K562 (cell line): ENCODE data around the gene SLC4A3. TPM values are rescaled to one million over a fixed set of nuclear protein-coding genes. Genes with fewer than 3 reads are reported as not detected.

ENCODE experiments used
- BRCA1 ChIP-seq, 2 experiments: fragments of 450-650 bp in 1 of 2; sonication (generic) in 1 of 2; formaldehyde crosslinking in 1 of 2; IDR thresholded peaks; 2 replicates each; pipeline versions ENCODE4 v1.5.0 to v1.6.1; 2017 to 2020; ENCODE audit warnings: mild to moderate bottlenecking in 1 of 2, missing genetic modification reagents in 1 of 2
- DPF2 ChIP-seq: fragments of 450-650 bp; IDR thresholded peaks from 2 replicates; pipeline ENCODE4 v1.6.1; 2016
- FOS ChIP-seq: IDR thresholded peaks from 3 replicates; pipeline ENCODE4 v1.6.1; 2011; ENCODE audit not compliant: insufficient read length; ENCODE audit errors: extremely low read depth
- GATA2 ChIP-seq: sonication (generic); formaldehyde crosslinking; IDR thresholded peaks from 2 replicates; pipeline ENCODE4 v1.4.0; 2020; ENCODE audit warnings: mild to moderate bottlenecking, missing genetic modification reagents
- MAFG ChIP-seq: fragments of 450-650 bp; conservative IDR thresholded peaks from 2 replicates; pipeline ENCODE4 v1.6.1; 2016; ENCODE audit warnings: missing genetic modification characterization, missing compliant biosample characterization
- NBN ChIP-seq: fragments of 450-650 bp; IDR thresholded peaks from 2 replicates; pipeline ENCODE4 v1.6.1; 2016; ENCODE audit warnings: low read depth, mild to moderate bottlenecking
- PML ChIP-seq: IDR thresholded peaks from 2 replicates; pipeline ENCODE4 v1.6.1; 2012; ENCODE audit warnings: low read length, inconsistent platforms
- RUNX1 ChIP-seq: sonication (generic); IDR thresholded peaks from 2 replicates; pipeline ENCODE4 v1.6.1; 2016; ENCODE audit warnings: antibody characterized with exemption, low read depth
- YBX1 ChIP-seq: fragments of 450-650 bp; IDR thresholded peaks from 2 replicates; pipeline ENCODE4 v1.7.1; 2016; ENCODE audit warnings: mild to moderate bottlenecking
- ZNF512 ChIP-seq: IDR thresholded peaks from 2 replicates; pipeline ENCODE4 v1.6.1; 2016; ENCODE audit warnings: missing genetic modification characterization, missing compliant biosample characterization
- ZNF589 ChIP-seq: fragments of 200-800 bp; sonication (Bioruptor generic); IDR thresholded peaks from 2 replicates; pipeline ENCODE4 v1.6.1; 2016; ENCODE audit warnings: low read depth, missing genetic modification characterization, missing compliant biosample characterization
- polyA plus RNA-seq, 8 experiments: library from polyadenylated mRNA; depleted of rRNA in 4 of 8; stranded (reverse) in 5 of 8; unstranded in 3 of 8; fragments of >200 nt; fragmentation: Nextera tagmentation in 2 of 8; fragmentation: Illumina TruSeq in 1 of 8; extraction: Ambion mirVana in 2 of 8; extraction: Trizol in 1 of 8; gene quantifications; 2 replicates each; pipeline versions ENCODE4 v1.2.1 to v1.2.3, GENCODE V29; 2011 to 2014; ENCODE audit warnings: inconsistent platforms in 1 of 8, missing spikeins in 1 of 8
- total RNA-seq, 7 experiments: library from RNA; depleted of rRNA in 6 of 7; stranded (reverse); fragments of >200 nt in 6 of 7; fragmentation: Illumina TruSeq in 2 of 7; extraction: Trizol in 2 of 7; gene quantifications; 2 replicates each; pipeline versions ENCODE4 v1.2.1 to v1.2.3, GENCODE V29; 2011 to 2021; ENCODE audit warnings: low replicate concordance in 1 of 7
- TF ChIP-seq, protein P1 (sequence below), 2 experiments: fragments of 450-650 bp in 1 of 2; sonication (generic) in 1 of 2; formaldehyde crosslinking in 1 of 2; IDR thresholded peaks; 2 replicates each; pipeline versions ENCODE4 v1.7.1 to v1.9.0; 2016 to 2022; ENCODE audit warnings: inconsistent platforms in 1 of 2, mild to moderate bottlenecking in 1 of 2, missing genetic modification reagents in 1 of 2

Gene SLC4A3
- total and polyA plus RNA-seq, 9 of the 15 experiments (the other 6 are each of a cell fraction or from before 2014, with no cell fraction given) = 0.04 to 0.31 (median 0.16) TPM; not detected in 5

DNA sequence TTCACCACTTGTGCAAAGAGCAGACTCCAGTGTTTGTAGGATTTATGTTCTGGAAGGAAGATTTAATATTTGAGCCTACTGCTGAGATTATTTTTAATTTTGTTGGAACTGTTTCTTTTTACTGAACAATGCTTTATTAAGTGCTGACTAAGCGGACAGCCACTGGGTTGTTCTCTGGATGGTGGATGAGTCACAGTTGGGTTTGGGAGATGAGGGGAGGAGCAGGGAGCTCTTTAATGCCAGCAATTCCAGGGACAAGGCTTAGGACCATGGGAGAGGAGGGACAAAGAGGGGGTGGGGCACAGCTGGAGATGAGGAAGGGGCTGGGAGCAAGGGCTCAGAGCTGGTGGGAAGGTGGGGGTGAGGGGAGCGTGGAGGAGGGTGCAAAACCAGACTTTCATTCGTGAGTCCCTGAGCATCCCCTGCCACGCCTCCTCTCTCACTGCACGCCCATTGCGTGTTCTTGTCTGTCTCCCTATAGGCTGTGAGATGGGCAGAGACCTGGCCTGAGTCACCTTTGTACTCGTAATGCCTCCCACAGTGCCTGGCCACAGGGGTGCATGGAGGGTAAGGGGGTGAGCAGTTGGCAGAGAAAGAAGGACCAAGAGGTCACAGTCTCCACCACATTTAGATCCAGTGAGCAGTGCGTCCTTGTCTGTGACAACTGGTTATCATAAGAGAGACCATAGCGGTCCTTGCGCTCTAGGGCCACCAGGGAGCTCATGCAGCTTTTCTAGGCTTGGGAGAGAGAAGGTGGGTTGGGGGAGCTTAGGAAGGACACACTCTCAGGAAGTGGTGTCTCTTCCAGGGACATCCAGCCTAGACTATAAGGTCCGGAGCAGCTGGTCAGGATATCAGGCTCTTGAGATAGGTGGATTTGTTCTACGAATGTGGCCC is 18.4 kb downstream of the SLC4A3 start (continued):
- peak; percentile 95 for TF ChIP-seq MAFG (tag)
- TF ChIP-seq ZNF589 (CRISPR knock-in tag) = no peak
- no peak for TF ChIP-seq ZNF512 (tag)
- no peak for TF ChIP-seq BRCA1 (IDR thresholded peaks at IDR 0.05)
- no peak for TF ChIP-seq BRCA1 (CRISPR knock-in tag; IDR thresholded peaks at IDR 0.05)
- no peak for TF ChIP-seq FOS
- TF ChIP-seq GATA2 (CRISPR knock-in tag) = no peak
- no peak for TF ChIP-seq YBX1
- TF ChIP-seq, protein P1, sequence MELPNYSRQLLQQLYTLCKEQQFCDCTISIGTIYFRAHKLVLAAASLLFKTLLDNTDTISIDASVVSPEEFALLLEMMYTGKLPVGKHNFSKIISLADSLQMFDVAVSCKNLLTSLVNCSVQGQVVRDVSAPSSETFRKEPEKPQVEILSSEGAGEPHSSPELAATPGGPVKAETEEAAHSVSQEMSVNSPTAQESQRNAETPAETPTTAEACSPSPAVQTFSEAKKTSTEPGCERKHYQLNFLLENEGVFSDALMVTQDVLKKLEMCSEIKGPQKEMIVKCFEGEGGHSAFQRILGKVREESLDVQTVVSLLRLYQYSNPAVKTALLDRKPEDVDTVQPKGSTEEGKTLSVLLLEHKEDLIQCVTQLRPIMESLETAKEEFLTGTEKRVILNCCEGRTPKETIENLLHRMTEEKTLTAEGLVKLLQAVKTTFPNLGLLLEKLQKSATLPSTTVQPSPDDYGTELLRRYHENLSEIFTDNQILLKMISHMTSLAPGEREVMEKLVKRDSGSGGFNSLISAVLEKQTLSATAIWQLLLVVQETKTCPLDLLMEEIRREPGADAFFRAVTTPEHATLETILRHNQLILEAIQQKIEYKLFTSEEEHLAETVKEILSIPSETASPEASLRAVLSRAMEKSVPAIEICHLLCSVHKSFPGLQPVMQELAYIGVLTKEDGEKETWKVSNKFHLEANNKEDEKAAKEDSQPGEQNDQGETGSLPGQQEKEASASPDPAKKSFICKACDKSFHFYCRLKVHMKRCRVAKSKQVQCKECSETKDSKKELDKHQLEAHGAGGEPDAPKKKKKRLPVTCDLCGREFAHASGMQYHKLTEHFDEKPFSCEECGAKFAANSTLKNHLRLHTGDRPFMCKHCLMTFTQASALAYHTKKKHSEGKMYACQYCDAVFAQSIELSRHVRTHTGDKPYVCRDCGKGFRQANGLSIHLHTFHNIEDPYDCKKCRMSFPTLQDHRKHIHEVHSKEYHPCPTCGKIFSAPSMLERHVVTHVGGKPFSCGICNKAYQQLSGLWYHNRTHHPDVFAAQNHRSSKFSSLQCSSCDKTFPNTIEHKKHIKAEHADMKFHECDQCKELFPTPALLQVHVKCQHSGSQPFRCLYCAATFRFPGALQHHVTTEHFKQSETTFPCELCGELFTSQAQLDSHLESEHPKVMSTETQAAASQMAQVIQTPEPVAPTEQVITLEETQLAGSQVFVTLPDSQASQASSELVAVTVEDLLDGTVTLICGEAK (IDR thresholded peaks at IDR 0.05) = peak; percentile 91
- TF ChIP-seq, protein P1 (CRISPR knock-in tag; IDR thresholded peaks at IDR 0.05) = peak; percentile 78; the same call in 1 of the 2 replicates
- no peak for TF ChIP-seq PML
- no peak for TF ChIP-seq RUNX1
- no peak for TF ChIP-seq NBN
- TF ChIP-seq DPF2 = 0 out of 2 replicates have a peak, but pooled peaks have one; percentile 20
